Suprapubic skin (tissue), 4 donors: Measurements from ENCODE around the gene PPP1R36.

Experiments used
- EP300 ChIP-seq: sonication (generic); formaldehyde crosslinking; IDR thresholded peaks from one replicate; pipeline ENCODE4 v1.6.1; 2017; ENCODE audit warnings: antibody characterized with exemption
- POLR2AphosphoS5 ChIP-seq, 3 donors: sonication (generic); formaldehyde crosslinking; IDR thresholded peaks; one replicate each; pipeline ENCODE4 v1.6.1; 2017; ENCODE audit warnings: antibody characterized with exemption in 3 of 3

- TF ChIP-seq EP300 = no peak
- TF ChIP-seq POLR2AphosphoS5 (IDR thresholded peaks at IDR 0.05) = no peak
Measured at GRCh38 chr14:64581817-64582216, 32.1 kb downstream of the PPP1R36 start.
